ENCODE data around the gene TFDP2.

TFDP2 gene

GRCh38 chr3:142029052-142029642 is 120.2 kb downstream of the TFDP2 start:
- Histone ChIP-seq H4K20me1 (ENCODE audit: insufficient read depth, low read length) (no peaks in the 10 kb centered on the region), H3K4me1 (ENCODE audit: low read length) (peaks cover 16% of the 10 kb centered on the region), H3K36me3 (replicated peaks; ENCODE audit: low read depth, low read length) (no peaks in the 10 kb centered on the region), H2AFZ (ENCODE audit: low read depth, low read length) (0 out of 2 replicates have a peak overlapping the region, but pooled peaks have one; percentile 44), H3K27ac (ENCODE audit: low read length) (no peak overlapping the region; the same call in 1 of the 2 replicates), H3K27me3 (ENCODE audit: low read depth, low read length) (no peaks in the 10 kb centered on the region), H3K9ac (ENCODE audit: low read length) (0 out of 2 replicates have a peak overlapping the region, but pooled peaks have one; percentile 27), H3K4me2 (ENCODE audit: low read length) (peak overlapping the region; percentile 85), H3K79me2 (ENCODE audit: low read length) (no peaks in the 10 kb centered on the region; the same call in 1 of the 2 replicates), H3K9me3 (ENCODE audit: insufficient read depth, low read length) (no peaks in the 10 kb centered on the region), H3K4me3 (ENCODE audit: low read length) (peak overlapping the region; percentile 79)
- no peak for TF ChIP-seq EZH2phosphoT487 (IDR thresholded peaks at IDR 0.05; ENCODE audit: low read depth)
- no peak for TF ChIP-seq CTCF (IDR thresholded peaks at IDR 0.05; ENCODE audit: low read depth, low read length)

GRCh38 chr3:142028243-142028777 is 121.0 kb downstream of the TFDP2 start:
- Histone ChIP-seq H3K4me2 (ENCODE audit: low read length) (peak overlapping the region; percentile 85), H3K9ac (ENCODE audit: low read length) (peak overlapping the region; percentile 60), H3K4me3 (ENCODE audit: low read length) (peak overlapping the region; percentile 79), H3K27me3 (ENCODE audit: low read depth, low read length) (no peaks in the 10 kb centered on the region), H3K27ac (ENCODE audit: low read length) (no peak overlapping the region; the same call in 1 of the 2 replicates), H4K20me1 (ENCODE audit: insufficient read depth, low read length) (no peaks in the 10 kb centered on the region), H3K36me3 (replicated peaks; ENCODE audit: low read depth, low read length) (no peaks in the 10 kb centered on the region), H2AFZ (ENCODE audit: low read depth, low read length) (peak overlapping the region; percentile 44; the same call in 1 of the 2 replicates), H3K9me3 (ENCODE audit: insufficient read depth, low read length) (no peaks in the 10 kb centered on the region), H3K4me1 (ENCODE audit: low read length) (peaks cover 16% of the 10 kb centered on the region), H3K79me2 (ENCODE audit: low read length) (no peaks in the 10 kb centered on the region; the same call in 1 of the 2 replicates)
- TF ChIP-seq CTCF (IDR thresholded peaks at IDR 0.05; ENCODE audit: low read depth, low read length) (no peak), EZH2phosphoT487 (IDR thresholded peaks at IDR 0.05; ENCODE audit: low read depth) (no peak)

GRCh38 chr3:142027735-142028134 is 121.6 kb downstream of the TFDP2 start:
- Histone ChIP-seq H3K79me2 (ENCODE audit: low read length) (no peaks in the 10 kb centered on the region; the same call in 1 of the 2 replicates), H3K27me3 (ENCODE audit: low read depth, low read length) (no peaks in the 10 kb centered on the region), H4K20me1 (ENCODE audit: insufficient read depth, low read length) (no peaks in the 10 kb centered on the region), H3K4me3 (ENCODE audit: low read length) (peak overlapping the region; percentile 79), H3K27ac (ENCODE audit: low read length) (no peak overlapping the region), H3K36me3 (replicated peaks; ENCODE audit: low read depth, low read length) (no peaks in the 10 kb centered on the region), H3K4me1 (ENCODE audit: low read length) (peaks cover 16% of the 10 kb centered on the region), H3K4me2 (ENCODE audit: low read length) (peak overlapping the region; percentile 85), H3K9me3 (ENCODE audit: insufficient read depth, low read length) (no peaks in the 10 kb centered on the region), H3K9ac (ENCODE audit: low read length) (peak overlapping the region; percentile 60), H2AFZ (ENCODE audit: low read depth, low read length) (no peak overlapping the region)
- TF ChIP-seq CTCF (IDR thresholded peaks at IDR 0.05; ENCODE audit: low read depth, low read length) (no peak), EZH2phosphoT487 (IDR thresholded peaks at IDR 0.05; ENCODE audit: low read depth) (no peak)

GRCh38 chr3:142027300-142027699 is 122.0 kb downstream of the TFDP2 start:
- Histone ChIP-seq H3K9me3 (ENCODE audit: insufficient read depth, low read length) (no peaks in the 10 kb centered on the region), H2AFZ (ENCODE audit: low read depth, low read length) (no peak overlapping the region), H3K36me3 (replicated peaks; ENCODE audit: low read depth, low read length) (no peaks in the 10 kb centered on the region), H3K79me2 (ENCODE audit: low read length) (no peaks in the 10 kb centered on the region; the same call in 1 of the 2 replicates), H3K27ac (ENCODE audit: low read length) (no peak overlapping the region), H3K27me3 (ENCODE audit: low read depth, low read length) (no peaks in the 10 kb centered on the region), H3K4me3 (ENCODE audit: low read length) (peak overlapping the region; percentile 79), H3K4me2 (ENCODE audit: low read length) (peak overlapping the region; percentile 85), H3K4me1 (ENCODE audit: low read length) (peaks cover 19% of the 10 kb centered on the region), H4K20me1 (ENCODE audit: insufficient read depth, low read length) (no peaks in the 10 kb centered on the region), H3K9ac (ENCODE audit: low read length) (peak overlapping the region; percentile 60)
- TF ChIP-seq CTCF (IDR thresholded peaks at IDR 0.05; ENCODE audit: low read depth, low read length) (no peak), EZH2phosphoT487 (IDR thresholded peaks at IDR 0.05; ENCODE audit: low read depth) (no peak)

Measured in OCI-LY3 (cell line).